Prostate gland (tissue), 2 donors: ENCODE data around the gene PLCB2. TPM values are rescaled to one million over a fixed set of nuclear protein-coding genes. Genes with fewer than 3 reads are reported as not detected.

Experiments used
- DNase-seq: peaks from one replicate; pipeline ENCODE4 v3.0.0-alpha.2; 2019; ENCODE audit warnings: low spot score
- H3K27ac ChIP-seq, 2 donors: fragments of 200-600 bp; sonication (generic); 2 replicates each; pipeline ENCODE4 v1.5.1; 2017 to 2019
- H3K27me3 ChIP-seq: fragments of 200-600 bp; sonication (generic); replicated peaks from 2 replicates; pipeline ENCODE4 v1.5.1; 2019; ENCODE audit not compliant: insufficient read depth
- H3K36me3 ChIP-seq, 2 donors: fragments of 200-600 bp; sonication (generic); 1 replicate in 1 of 2; 2 replicates in 1 of 2; pipeline versions ENCODE4 v1.5.1 to v1.8.1; 2017 to 2019
- H3K4me1 ChIP-seq: fragments of 200-600 bp; sonication (generic); replicated peaks from 2 replicates; pipeline ENCODE4 v1.5.1; 2019
- H3K4me3 ChIP-seq, 2 donors: fragments of 200-600 bp; sonication (generic); 2 replicates each; pipeline ENCODE4 v1.5.1; 2017 to 2019
- H3K9me3 ChIP-seq: fragments of 200-600 bp; sonication (generic); 2 replicates; pipeline ENCODE4 v1.5.1; 2017
- CTCF ChIP-seq, 4 experiments: fragments of 200-600 bp in 2 of 4; fragments of 450-650 bp in 2 of 4; sonication (generic) in 2 of 4; IDR thresholded peaks; 1 replicate in 3 of 4; 2 replicates in 1 of 4; pipeline ENCODE4 v1.5.1; 2016 to 2019; ENCODE audit warnings: antibody characterized with exemption in 4 of 4, mild to moderate bottlenecking in 2 of 4, moderate library complexity in 2 of 4
- POLR2A ChIP-seq: fragments of 450-650 bp; IDR thresholded peaks from one replicate; pipeline ENCODE4 v1.6.1; 2016; ENCODE audit warnings: antibody characterized with exemption, mild to moderate bottlenecking
- POLR2AphosphoS5 ChIP-seq: sonication (generic); formaldehyde crosslinking; IDR thresholded peaks from one replicate; pipeline ENCODE4 v1.6.1; 2017; ENCODE audit warnings: antibody characterized with exemption
- WGBS: methylation state at CpG from one replicate; pipeline ENCODE4 v1.1.5; 2018; 5-methylcytosine and 5-hydroxymethylcytosine counted together
- intact Hi-C: fragments of 100-400 bp; cut with DNase I; formaldehyde crosslinking; loops from one replicate; pipeline ENCODE4 v1.14.2; 2022
- total RNA-seq, 2 donors: library from RNA; depleted of rRNA; stranded (reverse); fragments of >200 nt; gene quantifications; one replicate each; pipeline ENCODE4 v1.1.0, GENCODE V29; 2016

PLCB2 gene
- total RNA-seq, 2 donors from 2014 or later: 1.5 to 13.0 TPM

GRCh38 chr15:40252141-40252437, 55.6 kb downstream of the PLCB2 start:
- TF ChIP-seq POLR2A: no peak
- TF ChIP-seq POLR2AphosphoS5: no peak
- TF ChIP-seq CTCF (IDR thresholded peaks at IDR 0.05): no peak
- intact Hi-C loops: no loop called here
- H3K4me1 ChIP-seq: peaks cover 6% of the 10 kb centered on the region
- no peaks in the 10 kb centered on the region for H3K27me3 ChIP-seq
- peak overlapping the region; percentile 35 to 44 for H3K27ac ChIP-seq
- 50% methylated on average over 27 of the region's 27 CpGs for WGBS
- DNase-seq: no peak
- peak overlapping the region; percentile 41 to 52 for H3K4me3 ChIP-seq
- no peaks in the 10 kb centered on the region for H3K9me3 ChIP-seq
- H3K36me3 ChIP-seq: no peaks in the 10 kb centered on the region

- Histone ChIP-seq H3K9me3 (no peaks in the 10 kb centered on the region), H3K4me3 (no peak overlapping the region), H3K27me3 (no peaks in the 10 kb centered on the region), H3K36me3 (no peaks in the 10 kb centered on the region), H3K27ac (peak overlapping the region in 1 of 2 donors; percentile 44), H3K4me1 (peaks cover 6% of the 10 kb centered on the region)
- DNase-seq: no peak
- 84% methylated on average over 10 of the region's 10 CpGs for whole genome bisulfite sequencing
- intact Hi-C loops: no loop called here
- no peak for TF ChIP-seq POLR2AphosphoS5
- TF ChIP-seq POLR2A: no peak
- no peak for TF ChIP-seq CTCF (IDR thresholded peaks at IDR 0.05)
These were observed 56.1 kb downstream of the PLCB2 start for GRCh38 chr15:40251486-40252140.

- Histone ChIP-seq H3K36me3 (no peaks in the 10 kb centered on the region), H3K9me3 (no peaks in the 10 kb centered on the region), H3K4me3 (no peak overlapping the region), H3K4me1 (peaks cover 6% of the 10 kb centered on the region), H3K27me3 (no peaks in the 10 kb centered on the region), H3K27ac (no peak overlapping the region)
- no peak for TF ChIP-seq POLR2A
- no peak for TF ChIP-seq POLR2AphosphoS5
- no peak for TF ChIP-seq CTCF (IDR thresholded peaks at IDR 0.05)
- WGBS: 94% methylated on average over 13 of the region's 13 CpGs
- intact Hi-C loops: no loop called here
- no peak for DNase-seq
These were observed 56.8 kb downstream of the PLCB2 start for GRCh38 chr15:40250771-40251483.

GRCh38 chr15:40250304-40250656, 57.5 kb downstream of the PLCB2 start:
- Histone ChIP-seq H3K36me3 (no peaks in the 10 kb centered on the region), H3K4me1 (peaks cover 10% of the 10 kb centered on the region), H3K9me3 (no peaks in the 10 kb centered on the region), H3K4me3 (no peak overlapping the region), H3K27me3 (no peaks in the 10 kb centered on the region), H3K27ac (peak overlapping the region in 1 of 2 donors; percentile 31)
- intact Hi-C loops: no loop called here
- WGBS: 87% methylated on average over 8 of the region's 8 CpGs
- no peak for TF ChIP-seq POLR2A
- TF ChIP-seq POLR2AphosphoS5: no peak
- TF ChIP-seq CTCF (IDR thresholded peaks at IDR 0.05): no peak
- DNase-seq: no peak
